Measurements from ENCODE around the gene NREP. TPM values are rescaled to one million over a fixed set of nuclear protein-coding genes. Genes with fewer than 3 reads are reported as not detected.

NREP gene
- total and polyA plus RNA-seq, 2 donors (not counting 1 experiment from before 2014, with no cell fraction given), result 56.8 to 364 TPM

DNA sequence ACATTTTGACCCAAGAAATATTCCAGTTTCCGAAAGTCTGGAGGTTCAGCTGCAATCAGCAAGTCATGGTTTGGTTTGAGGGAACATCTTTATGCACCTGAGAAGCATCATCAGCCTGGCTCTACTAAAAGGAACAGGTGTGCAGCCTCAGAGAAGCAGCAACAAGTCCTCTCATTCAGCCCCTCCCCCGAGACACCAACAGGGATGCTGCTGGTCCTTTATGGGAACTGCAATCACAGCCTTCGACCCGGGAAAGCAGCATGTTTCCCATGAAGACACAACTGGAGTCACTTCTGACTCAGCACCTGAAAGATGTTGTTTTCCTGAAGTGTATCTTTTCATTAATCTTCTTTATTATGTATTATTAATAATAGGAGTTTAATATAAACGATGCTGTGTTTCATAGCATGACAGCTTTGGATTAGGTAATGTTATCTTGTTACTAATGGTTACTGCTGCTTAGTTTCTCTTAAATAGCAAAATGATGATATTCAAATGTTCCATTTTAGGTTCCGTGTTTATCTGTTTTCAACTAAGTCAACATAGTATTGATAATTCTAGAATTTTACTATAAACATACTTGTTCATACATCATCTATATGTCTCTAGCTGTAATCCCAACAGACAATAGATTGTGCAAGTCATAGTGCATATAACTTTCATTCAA lies 15.6 kb upstream of the NREP start:
- no peaks in the 10 kb centered on the region for H3K79me2 ChIP-seq (ENCODE audit: control insufficient read depth, insufficient read depth, low read length)
- H3K4me1 ChIP-seq (ENCODE audit: control insufficient read depth, extremely low read depth, insufficient read depth, low read length), result no peaks in the 10 kb centered on the region
- no peaks in the 10 kb centered on the region for H3K27me3 ChIP-seq (ENCODE audit: control insufficient read depth, insufficient read depth, low read length)
- H2AFZ ChIP-seq (ENCODE audit: low read length), result no peak overlapping the region
- no peaks in the 10 kb centered on the region for H4K20me1 ChIP-seq (ENCODE audit: control insufficient read depth, extremely low read depth, insufficient read depth, low read length)
- no peak for DNase-seq (ENCODE audit: low read depth in 2 of 2)
- no peaks in the 10 kb centered on the region for H3K36me3 ChIP-seq (ENCODE audit: control insufficient read depth, insufficient read depth, low read length)
- H3K4me3 ChIP-seq (replicated peaks in 1 of 4; ENCODE audit: control extremely low read depth in 1 of 4, insufficient read depth in 1 of 4, low read depth in 3 of 4, low read length in 4 of 4), result no peak overlapping the region
- H3K9ac ChIP-seq (ENCODE audit: insufficient read depth, low read length), result no peak overlapping the region
- H3K4me2 ChIP-seq (ENCODE audit: extremely low read depth, insufficient read depth, low read length), result no peak overlapping the region
- H3K27ac ChIP-seq (ENCODE audit: insufficient read depth, low read length), result no peak overlapping the region
- no peaks in the 10 kb centered on the region for H3K9me3 ChIP-seq (ENCODE audit: control insufficient read depth, insufficient read depth, low read depth, low read length)
- TF ChIP-seq, protein P1, sequence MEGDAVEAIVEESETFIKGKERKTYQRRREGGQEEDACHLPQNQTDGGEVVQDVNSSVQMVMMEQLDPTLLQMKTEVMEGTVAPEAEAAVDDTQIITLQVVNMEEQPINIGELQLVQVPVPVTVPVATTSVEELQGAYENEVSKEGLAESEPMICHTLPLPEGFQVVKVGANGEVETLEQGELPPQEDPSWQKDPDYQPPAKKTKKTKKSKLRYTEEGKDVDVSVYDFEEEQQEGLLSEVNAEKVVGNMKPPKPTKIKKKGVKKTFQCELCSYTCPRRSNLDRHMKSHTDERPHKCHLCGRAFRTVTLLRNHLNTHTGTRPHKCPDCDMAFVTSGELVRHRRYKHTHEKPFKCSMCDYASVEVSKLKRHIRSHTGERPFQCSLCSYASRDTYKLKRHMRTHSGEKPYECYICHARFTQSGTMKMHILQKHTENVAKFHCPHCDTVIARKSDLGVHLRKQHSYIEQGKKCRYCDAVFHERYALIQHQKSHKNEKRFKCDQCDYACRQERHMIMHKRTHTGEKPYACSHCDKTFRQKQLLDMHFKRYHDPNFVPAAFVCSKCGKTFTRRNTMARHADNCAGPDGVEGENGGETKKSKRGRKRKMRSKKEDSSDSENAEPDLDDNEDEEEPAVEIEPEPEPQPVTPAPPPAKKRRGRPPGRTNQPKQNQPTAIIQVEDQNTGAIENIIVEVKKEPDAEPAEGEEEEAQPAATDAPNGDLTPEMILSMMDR (conservative IDR thresholded peaks at IDR 0.05 in 1 of 2, IDR thresholded peaks at IDR 0.05 in 1 of 2; ENCODE audit: low read depth in 1 of 2, low read length in 2 of 2), result no peak
- TF ChIP-seq EZH2 (IDR thresholded peaks at IDR 0.05; ENCODE audit: low read length, missing control alignments), result no peak

DNA sequence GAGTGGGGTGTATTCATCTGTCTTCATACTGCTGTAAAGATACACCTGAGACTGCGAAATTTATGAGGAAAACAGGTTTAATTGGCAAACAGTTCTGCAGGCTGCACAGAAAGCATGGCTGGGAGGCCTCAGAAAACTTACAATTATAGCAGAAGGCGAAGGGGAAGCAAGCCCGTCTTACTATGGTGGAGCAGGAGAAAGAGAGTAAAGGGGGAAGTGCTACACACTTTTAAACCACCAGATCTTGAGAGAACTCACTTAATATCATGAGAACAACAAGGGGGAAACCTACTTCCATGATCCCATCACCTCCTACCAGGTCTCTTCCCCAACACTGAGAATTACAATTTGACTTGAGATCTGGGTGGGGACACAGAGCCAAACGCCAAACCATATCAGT lies 12.5 kb upstream of the NREP start:
- Histone ChIP-seq H3K9me3 (ENCODE audit: control insufficient read depth, insufficient read depth, low read depth, low read length) (no peaks in the 10 kb centered on the region), H3K4me1 (ENCODE audit: control insufficient read depth, extremely low read depth, insufficient read depth, low read length) (no peaks in the 10 kb centered on the region), H3K4me2 (ENCODE audit: extremely low read depth, insufficient read depth, low read length) (no peak overlapping the region), H3K27ac (ENCODE audit: insufficient read depth, low read length) (no peak overlapping the region), H3K9ac (ENCODE audit: insufficient read depth, low read length) (no peak overlapping the region), H3K27me3 (ENCODE audit: control insufficient read depth, insufficient read depth, low read length) (no peaks in the 10 kb centered on the region), H3K36me3 (ENCODE audit: control insufficient read depth, insufficient read depth, low read length) (no peaks in the 10 kb centered on the region), H3K4me3 (replicated peaks in 1 of 4; ENCODE audit: control extremely low read depth in 1 of 4, insufficient read depth in 1 of 4, low read depth in 3 of 4, low read length in 4 of 4) (no peak overlapping the region), H3K79me2 (ENCODE audit: control insufficient read depth, insufficient read depth, low read length) (no peaks in the 10 kb centered on the region), H2AFZ (ENCODE audit: low read length) (no peak overlapping the region), H4K20me1 (ENCODE audit: control insufficient read depth, extremely low read depth, insufficient read depth, low read length) (no peaks in the 10 kb centered on the region)
- TF ChIP-seq, protein P1 (conservative IDR thresholded peaks at IDR 0.05 in 1 of 2, IDR thresholded peaks at IDR 0.05 in 1 of 2; ENCODE audit: low read depth in 1 of 2, low read length in 2 of 2), result no peak
- no peak for TF ChIP-seq EZH2 (IDR thresholded peaks at IDR 0.05; ENCODE audit: low read length, missing control alignments)
- DNase-seq (ENCODE audit: low read depth in 2 of 2), result no peak

DNA sequence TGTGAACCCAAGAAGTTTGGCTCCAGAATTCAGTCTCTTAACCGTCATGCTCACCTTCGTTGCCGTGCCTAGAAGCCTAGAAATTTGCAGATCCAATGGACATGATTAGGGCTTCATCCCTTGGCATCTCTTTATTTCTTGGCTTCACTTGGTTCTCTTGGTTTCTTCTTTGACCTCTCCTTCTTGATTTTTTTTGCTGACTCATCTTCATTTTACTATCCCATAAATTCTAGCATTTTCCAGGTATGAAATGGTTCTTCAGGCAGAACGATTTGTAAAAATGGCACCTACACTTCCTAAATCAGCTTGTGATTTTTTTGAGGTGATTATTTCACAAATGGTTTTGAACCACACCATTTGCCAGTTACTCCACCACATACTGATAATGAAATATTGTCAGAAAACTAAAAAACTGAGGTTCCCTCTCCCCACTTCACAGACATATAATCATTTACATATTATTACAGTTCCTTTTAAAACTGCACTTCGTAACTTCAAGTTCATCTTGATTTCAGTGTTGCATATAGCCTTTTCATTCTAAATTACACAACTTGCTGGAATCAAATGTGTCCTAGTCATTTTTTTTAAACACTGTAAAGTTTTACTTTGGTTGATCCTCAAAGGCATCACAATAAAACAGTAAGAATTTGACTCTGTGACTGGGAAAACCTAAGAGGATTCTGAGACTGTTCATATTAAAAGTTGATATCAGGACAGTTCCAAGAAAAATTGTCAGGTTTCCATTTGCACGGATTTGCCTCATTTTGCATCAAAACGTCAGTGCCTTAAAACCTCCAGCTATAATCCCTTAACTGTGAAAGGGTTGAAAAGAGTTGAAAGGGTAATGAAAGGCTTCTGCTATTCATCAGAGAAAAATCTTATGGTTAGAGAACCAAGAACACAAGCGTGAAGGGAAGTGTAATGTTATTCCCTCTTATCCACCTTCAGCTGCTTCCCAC lies 8.9 kb upstream of the NREP start:
- Histone ChIP-seq H3K4me2 (ENCODE audit: extremely low read depth, insufficient read depth, low read length) (no peak overlapping the region), H3K4me3 (replicated peaks in 1 of 4; ENCODE audit: control extremely low read depth in 1 of 4, insufficient read depth in 1 of 4, low read depth in 3 of 4, low read length in 4 of 4) (no peak overlapping the region)

More for the DNA sequence above, 8.9 kb upstream of the NREP start:
- DNase-seq (ENCODE audit: low read depth in 2 of 2), result no peak
- no peak overlapping the region for H3K9ac ChIP-seq (ENCODE audit: insufficient read depth, low read length)
- no peaks in the 10 kb centered on the region for H3K79me2 ChIP-seq (ENCODE audit: control insufficient read depth, insufficient read depth, low read length)
- no peak overlapping the region for H3K27ac ChIP-seq (ENCODE audit: insufficient read depth, low read length)
- no peaks in the 10 kb centered on the region for H4K20me1 ChIP-seq (ENCODE audit: control insufficient read depth, extremely low read depth, insufficient read depth, low read length)
- H3K27me3 ChIP-seq (ENCODE audit: control insufficient read depth, insufficient read depth, low read length), result no peaks in the 10 kb centered on the region
- no peak overlapping the region for H2AFZ ChIP-seq (ENCODE audit: low read length)
- no peaks in the 10 kb centered on the region for H3K36me3 ChIP-seq (ENCODE audit: control insufficient read depth, insufficient read depth, low read length)
- no peak for TF ChIP-seq EZH2 (IDR thresholded peaks at IDR 0.05; ENCODE audit: low read length, missing control alignments)
- TF ChIP-seq, protein P1 (conservative IDR thresholded peaks at IDR 0.05 in 1 of 2, IDR thresholded peaks at IDR 0.05 in 1 of 2; ENCODE audit: low read depth in 1 of 2, low read length in 2 of 2), result no peak
- no peaks in the 10 kb centered on the region for H3K4me1 ChIP-seq (ENCODE audit: control insufficient read depth, extremely low read depth, insufficient read depth, low read length)
- no peaks in the 10 kb centered on the region for H3K9me3 ChIP-seq (ENCODE audit: control insufficient read depth, insufficient read depth, low read depth, low read length)
